Testis (tissue), 3 donors: ENCODE results near the gene TTF2. TPM values are rescaled to one million over a fixed set of nuclear protein-coding genes. Genes with fewer than 3 reads are reported as not detected.
"Not testable (repeated sequence)": the region's sequence is repeated elsewhere in the genome, so short reads cannot be mapped to it uniquely, and the experiment has no call there.

Source experiments
- DNase-seq: peaks from one replicate; pipeline ENCODE4 v3.0.0-alpha.2; 2019
- H3K27ac ChIP-seq, 2 donors: fragments of 200-600 bp; sonication (generic); one replicate each; pipeline ENCODE4 v1.5.1; 2019
- H3K27me3 ChIP-seq: fragments of 200-600 bp; sonication (generic); one replicate; pipeline ENCODE4 v1.5.1; 2019
- H3K36me3 ChIP-seq: fragments of 200-600 bp; sonication (generic); one replicate; pipeline ENCODE4 v1.5.1; 2017; ENCODE audit warnings: low read depth; ENCODE audit errors: missing control alignments
- H3K4me1 ChIP-seq: fragments of 200-600 bp; sonication (generic); one replicate; pipeline ENCODE4 v1.5.1; 2019
- H3K4me3 ChIP-seq, 2 donors: fragments of 200-600 bp; sonication (generic); one replicate each; pipeline ENCODE4 v1.5.1; 2017 to 2019
- H3K9me3 ChIP-seq: fragments of 200-600 bp; sonication (generic); one replicate; pipeline ENCODE4 v1.5.1; 2017
- POLR2A ChIP-seq: fragments of 450-650 bp; IDR thresholded peaks from one replicate; pipeline ENCODE4 v1.6.1; 2017; ENCODE audit warnings: antibody characterized with exemption, mild to moderate bottlenecking, moderate library complexity
- WGBS, 2 donors: methylation state at CpG; one replicate each; pipeline ENCODE4 v1.1.5; 2018; 5-methylcytosine and 5-hydroxymethylcytosine counted together
- intact Hi-C: fragments of 100-400 bp; cut with DNase I; formaldehyde crosslinking; loops from one replicate; pipeline ENCODE4 v1.15.1; 2023; ENCODE audit warnings: low total_unique reads
- polyA plus RNA-seq: library from polyadenylated mRNA; stranded (reverse); fragments of 350-450 nt; fragmentation: Illumina TruSeq; extraction: RNeasy Lipid Tissue Mini Kit (QIAGEN cat#74804); gene quantifications from one replicate; pipeline ENCODE4 v1.2.3, GENCODE V29; 2014; ENCODE audit warnings: low read depth, low replicate concordance; ENCODE audit not compliant: insufficient read depth
- total RNA-seq, 2 donors: library from RNA; depleted of rRNA; stranded (reverse); fragments of >200 nt; gene quantifications; one replicate each; pipeline ENCODE4 v1.2.3, GENCODE V29; 2016
- TF ChIP-seq, protein P1 (sequence below), 3 experiments: fragments of 450-650 bp in 2 of 3; fragments of 200-600 bp in 1 of 3; sonication (generic) in 1 of 3; IDR thresholded peaks; one replicate each; pipeline ENCODE4 v1.5.1; 2016 to 2019; ENCODE audit warnings: antibody characterized with exemption in 3 of 3, mild to moderate bottlenecking in 2 of 3, moderate library complexity in 1 of 3

The TTF2 gene
- total and polyA plus RNA-seq, 3 donors from 2014 or later = 20.2 to 26.5 (median 20.8) TPM

DNA sequence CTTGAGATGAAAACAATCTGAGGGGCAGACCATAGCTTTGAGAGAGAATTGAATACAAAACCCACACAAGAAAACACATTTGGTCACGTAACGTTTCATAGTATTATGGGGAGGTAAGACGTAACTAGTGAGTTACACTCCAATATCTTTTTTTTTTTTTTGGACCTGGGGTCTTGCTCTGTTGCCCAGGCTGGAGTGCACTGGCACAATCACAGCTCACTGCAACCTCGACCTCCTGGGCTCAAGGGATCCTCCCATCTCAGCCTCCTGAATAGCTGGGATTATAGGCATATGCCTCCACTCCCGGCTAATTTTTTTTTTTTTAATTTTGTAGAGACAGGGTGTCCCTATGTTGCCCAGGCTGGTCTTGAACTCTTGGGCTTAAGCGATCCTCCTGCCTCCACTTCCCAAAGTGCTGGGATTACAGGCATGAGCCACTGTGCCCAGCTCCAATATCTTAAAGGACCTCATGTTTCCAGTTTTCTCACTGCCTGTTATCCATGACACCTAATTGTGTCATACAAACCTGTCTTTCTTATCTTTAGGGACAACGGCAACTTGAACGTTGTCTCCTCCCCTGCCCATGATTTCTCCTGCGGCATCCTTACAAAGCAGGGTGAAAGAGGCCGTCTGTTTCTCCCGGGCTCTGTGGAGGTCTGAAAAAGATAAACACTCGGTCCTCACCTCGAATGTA lies 56.1 kb downstream of the TTF2 start:
- intact Hi-C loops = no loop called here
- H3K9me3 ChIP-seq = no peaks in the 10 kb centered on the region
- TF ChIP-seq, protein P1, sequence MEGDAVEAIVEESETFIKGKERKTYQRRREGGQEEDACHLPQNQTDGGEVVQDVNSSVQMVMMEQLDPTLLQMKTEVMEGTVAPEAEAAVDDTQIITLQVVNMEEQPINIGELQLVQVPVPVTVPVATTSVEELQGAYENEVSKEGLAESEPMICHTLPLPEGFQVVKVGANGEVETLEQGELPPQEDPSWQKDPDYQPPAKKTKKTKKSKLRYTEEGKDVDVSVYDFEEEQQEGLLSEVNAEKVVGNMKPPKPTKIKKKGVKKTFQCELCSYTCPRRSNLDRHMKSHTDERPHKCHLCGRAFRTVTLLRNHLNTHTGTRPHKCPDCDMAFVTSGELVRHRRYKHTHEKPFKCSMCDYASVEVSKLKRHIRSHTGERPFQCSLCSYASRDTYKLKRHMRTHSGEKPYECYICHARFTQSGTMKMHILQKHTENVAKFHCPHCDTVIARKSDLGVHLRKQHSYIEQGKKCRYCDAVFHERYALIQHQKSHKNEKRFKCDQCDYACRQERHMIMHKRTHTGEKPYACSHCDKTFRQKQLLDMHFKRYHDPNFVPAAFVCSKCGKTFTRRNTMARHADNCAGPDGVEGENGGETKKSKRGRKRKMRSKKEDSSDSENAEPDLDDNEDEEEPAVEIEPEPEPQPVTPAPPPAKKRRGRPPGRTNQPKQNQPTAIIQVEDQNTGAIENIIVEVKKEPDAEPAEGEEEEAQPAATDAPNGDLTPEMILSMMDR (IDR thresholded peaks at IDR 0.05) = no peak
- no peaks in the 10 kb centered on the region for H3K27me3 ChIP-seq
- H3K27ac ChIP-seq = no peak overlapping the region
- peaks cover 5% of the 10 kb centered on the region for H3K4me1 ChIP-seq
- DNase-seq = no peak
- no peak overlapping the region for H3K4me3 ChIP-seq
- 88 to 94% methylated on average over 13 of the region's 13 CpGs for WGBS, 2 donors
- H3K36me3 ChIP-seq = peaks cover 4% of the 10 kb centered on the region

DNA sequence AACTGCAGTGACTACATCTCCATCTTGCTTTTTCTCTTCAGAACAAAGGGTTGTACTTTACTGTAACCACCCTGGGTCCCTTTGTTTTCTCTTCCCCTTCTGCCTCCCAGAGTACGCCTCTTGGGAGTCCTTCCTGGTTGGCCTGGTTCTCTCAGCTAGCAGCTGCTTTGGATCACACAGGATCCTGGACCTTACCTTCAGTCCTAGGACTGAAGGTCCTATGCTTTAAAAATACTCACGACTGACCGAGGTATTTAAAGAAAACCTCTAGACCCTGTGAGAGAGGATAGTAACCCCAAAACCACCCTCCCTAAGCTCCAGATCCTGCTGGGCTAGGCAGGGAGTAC lies 56.6 kb downstream of the TTF2 start:
- H3K27ac ChIP-seq = no peak overlapping the region
- peaks cover 5% of the 10 kb centered on the region for H3K4me1 ChIP-seq
- H3K9me3 ChIP-seq = no peaks in the 10 kb centered on the region
- intact Hi-C loops = no loop called here
- TF ChIP-seq POLR2A = no peak
- TF ChIP-seq, protein P1 (IDR thresholded peaks at IDR 0.05) = no peak
- no peak overlapping the region for H3K4me3 ChIP-seq
- no peak for DNase-seq
- peaks cover 4% of the 10 kb centered on the region for H3K36me3 ChIP-seq
- 83 to 90% methylated on average over 1 to 3 of the region's 3 CpGs for WGBS, 2 donors
- no peaks in the 10 kb centered on the region for H3K27me3 ChIP-seq

DNA sequence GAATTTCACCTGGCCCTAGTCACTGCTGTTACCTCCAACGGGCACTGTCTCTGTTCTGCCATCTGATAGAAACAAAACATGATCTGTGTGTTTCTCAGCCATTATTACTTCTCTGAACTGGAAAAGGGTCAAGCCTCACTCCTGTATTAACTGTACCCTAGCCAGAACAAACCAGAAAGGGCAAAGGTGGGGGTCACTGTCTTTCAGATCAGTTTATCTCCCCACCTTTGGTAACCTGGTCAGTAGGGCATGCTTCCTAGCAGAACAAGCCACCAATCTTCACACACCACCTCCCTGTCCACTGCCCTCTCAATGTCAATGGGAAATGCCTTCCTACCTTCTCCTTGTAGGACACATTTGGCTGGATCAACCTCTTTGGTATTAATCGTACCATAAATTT lies 57.6 kb downstream of the TTF2 start:
- Histone ChIP-seq H3K27me3 (no peaks in the 10 kb centered on the region), H3K27ac (no peak overlapping the region), H3K4me3 (no peak overlapping the region), H3K36me3 (peaks cover 4% of the 10 kb centered on the region), H3K4me1 (peaks cover 5% of the 10 kb centered on the region), H3K9me3 (no peaks in the 10 kb centered on the region)
- intact Hi-C loops = no loop called here
- no peak for DNase-seq
- TF ChIP-seq POLR2A = no peak
- TF ChIP-seq, protein P1 (IDR thresholded peaks at IDR 0.05) = no peak
- WGBS, 2 donors = 89 to 94% methylated on average over 2 of the region's 2 CpGs

DNA sequence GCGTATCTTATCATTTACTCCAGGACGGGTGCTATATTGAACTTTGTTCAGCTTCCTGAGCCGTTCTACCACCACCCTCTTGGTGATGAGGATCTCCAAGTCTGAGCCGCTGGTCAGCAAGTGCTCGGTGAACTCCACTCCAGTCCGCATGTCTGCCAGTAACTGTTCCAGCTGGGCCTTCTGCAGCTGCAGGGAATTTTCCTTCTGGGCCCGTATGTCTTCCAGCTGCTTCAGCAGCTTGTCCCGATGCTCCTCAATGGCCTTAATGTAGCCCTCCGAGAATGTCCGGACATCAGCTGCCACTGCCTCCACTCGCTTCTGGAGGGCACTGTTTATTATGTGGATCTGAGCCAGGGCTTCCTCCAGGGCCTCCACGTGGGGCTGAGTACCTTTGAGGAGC lies 58.0 kb downstream of the TTF2 start:
- intact Hi-C loops = no loop called here
- Histone ChIP-seq H3K4me1 (peaks cover 5% of the 10 kb centered on the region), H3K27me3 (no peaks in the 10 kb centered on the region), H3K36me3 (peaks cover 4% of the 10 kb centered on the region), H3K9me3 (no peaks in the 10 kb centered on the region), H3K27ac (no peak overlapping the region), H3K4me3 (no peak overlapping the region)
- 88 to 92% methylated on average over 9 to 12 of the region's 12 CpGs for whole genome bisulfite sequencing, 2 donors
- DNase-seq = no peak
- TF ChIP-seq, protein P1 (IDR thresholded peaks at IDR 0.05) = no peak
- TF ChIP-seq POLR2A = no peak

DNA sequence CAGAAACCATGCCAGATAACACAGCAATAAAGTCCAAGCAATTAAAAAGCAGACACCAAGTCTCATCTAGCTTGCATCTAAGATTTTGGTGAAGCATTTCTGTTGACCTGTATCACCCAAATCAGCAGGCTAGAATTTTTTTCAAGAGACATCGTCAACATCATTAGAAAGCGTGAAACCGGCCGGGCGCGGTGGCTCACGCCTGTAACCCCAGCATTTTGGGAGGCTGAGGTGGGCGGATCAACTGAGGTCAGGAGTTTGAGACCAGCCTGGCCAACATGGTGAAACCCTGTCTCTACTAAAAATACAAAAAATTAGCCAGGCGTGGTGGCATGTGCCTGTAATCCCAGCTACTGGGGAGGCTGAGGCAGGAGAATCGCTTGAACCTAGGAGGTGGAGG lies 59.0 kb downstream of the TTF2 start:
- H3K36me3 ChIP-seq, H3K4me3 ChIP-seq, H3K4me1 ChIP-seq, H3K27me3 ChIP-seq, DNase-seq, H3K27ac ChIP-seq, intact Hi-C loops, H3K9me3 ChIP-seq: not testable (repeated sequence)
- WGBS, 2 donors = 91 to 96% methylated on average over 10 of the region's 10 CpGs
